Measurements from ENCODE around the gene EEF1G.
A peak's percentile ranks its signal among the peaks of the same experiment; 100 is the strongest.
"Not testable (repeated sequence)": the region's sequence is repeated elsewhere in the genome, so short reads cannot be mapped to it uniquely, and the experiment has no call there.

Gene EEF1G

DNA sequence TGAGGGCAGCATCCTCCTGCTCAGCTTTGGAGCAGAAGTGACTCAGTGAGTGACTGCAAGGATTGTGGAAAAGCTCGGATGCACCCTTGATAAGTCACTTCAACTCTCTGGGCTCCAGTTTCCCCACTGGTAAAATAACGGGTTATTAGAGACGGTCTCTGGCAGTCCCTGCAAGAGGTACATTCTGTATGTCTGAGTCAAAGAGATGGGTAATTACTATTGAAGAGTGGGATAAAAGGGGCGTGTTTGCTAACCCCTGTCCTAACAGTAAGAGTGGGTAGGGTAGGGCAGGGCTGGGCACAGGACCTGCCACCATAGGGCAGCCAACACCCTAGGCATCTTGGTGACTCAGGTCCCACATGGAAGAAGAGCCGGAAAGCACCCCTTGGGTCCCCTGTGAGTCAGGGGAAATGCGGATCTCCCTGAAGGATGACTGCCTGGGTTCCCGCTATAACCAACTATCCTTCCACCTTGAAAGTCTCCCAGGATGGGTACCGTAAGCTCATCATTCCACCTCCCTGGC is 19.8 kb downstream of the EEF1G start:
- no peak for DNase-seq
- Histone ChIP-seq H3K9ac (ENCODE audit: low read length) (no peak overlapping the region), H3K9me3 (replicated peaks; ENCODE audit: insufficient read depth, low read length) (no peaks in the 10 kb centered on the region), H3F3A (ENCODE audit: insufficient read depth, low read length) (peaks cover 55% of the 10 kb centered on the region), H2AFZ (ENCODE audit: low read length) (no peak overlapping the region), H3K4me1 (ENCODE audit: low read length) (peaks cover 66% of the 10 kb centered on the region), H3K27me3 (replicated peaks; ENCODE audit: insufficient read depth, low read length) (no peaks in the 10 kb centered on the region), H3K27ac (ENCODE audit: low read length) (no peak overlapping the region), H4K20me1 (ENCODE audit: insufficient read depth, low read length) (no peaks in the 10 kb centered on the region), H3K4me3 (ENCODE audit: low read length) (no peak overlapping the region), H3K9me2 (replicated peaks; ENCODE audit: insufficient read depth, low read length) (no peaks in the 10 kb centered on the region), H3K79me2 (ENCODE audit: low read length) (peaks cover 4% of the 10 kb centered on the region), H3K4me2 (ENCODE audit: low read depth, low read length) (no peak overlapping the region), H3K36me3 (replicated peaks; ENCODE audit: insufficient read depth, low read length) (no peaks in the 10 kb centered on the region)
- no peak for TF ChIP-seq EZH2 (optimal IDR thresholded peaks at IDR 0.05; ENCODE audit: low read depth, low read length)
- TF ChIP-seq, protein P1, sequence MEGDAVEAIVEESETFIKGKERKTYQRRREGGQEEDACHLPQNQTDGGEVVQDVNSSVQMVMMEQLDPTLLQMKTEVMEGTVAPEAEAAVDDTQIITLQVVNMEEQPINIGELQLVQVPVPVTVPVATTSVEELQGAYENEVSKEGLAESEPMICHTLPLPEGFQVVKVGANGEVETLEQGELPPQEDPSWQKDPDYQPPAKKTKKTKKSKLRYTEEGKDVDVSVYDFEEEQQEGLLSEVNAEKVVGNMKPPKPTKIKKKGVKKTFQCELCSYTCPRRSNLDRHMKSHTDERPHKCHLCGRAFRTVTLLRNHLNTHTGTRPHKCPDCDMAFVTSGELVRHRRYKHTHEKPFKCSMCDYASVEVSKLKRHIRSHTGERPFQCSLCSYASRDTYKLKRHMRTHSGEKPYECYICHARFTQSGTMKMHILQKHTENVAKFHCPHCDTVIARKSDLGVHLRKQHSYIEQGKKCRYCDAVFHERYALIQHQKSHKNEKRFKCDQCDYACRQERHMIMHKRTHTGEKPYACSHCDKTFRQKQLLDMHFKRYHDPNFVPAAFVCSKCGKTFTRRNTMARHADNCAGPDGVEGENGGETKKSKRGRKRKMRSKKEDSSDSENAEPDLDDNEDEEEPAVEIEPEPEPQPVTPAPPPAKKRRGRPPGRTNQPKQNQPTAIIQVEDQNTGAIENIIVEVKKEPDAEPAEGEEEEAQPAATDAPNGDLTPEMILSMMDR (IDR thresholded peaks at IDR 0.05; ENCODE audit: low read length) = no peak
- TF ChIP-seq EZH2phosphoT487 (IDR thresholded peaks at IDR 0.05; ENCODE audit: low read length) = no peak

DNA sequence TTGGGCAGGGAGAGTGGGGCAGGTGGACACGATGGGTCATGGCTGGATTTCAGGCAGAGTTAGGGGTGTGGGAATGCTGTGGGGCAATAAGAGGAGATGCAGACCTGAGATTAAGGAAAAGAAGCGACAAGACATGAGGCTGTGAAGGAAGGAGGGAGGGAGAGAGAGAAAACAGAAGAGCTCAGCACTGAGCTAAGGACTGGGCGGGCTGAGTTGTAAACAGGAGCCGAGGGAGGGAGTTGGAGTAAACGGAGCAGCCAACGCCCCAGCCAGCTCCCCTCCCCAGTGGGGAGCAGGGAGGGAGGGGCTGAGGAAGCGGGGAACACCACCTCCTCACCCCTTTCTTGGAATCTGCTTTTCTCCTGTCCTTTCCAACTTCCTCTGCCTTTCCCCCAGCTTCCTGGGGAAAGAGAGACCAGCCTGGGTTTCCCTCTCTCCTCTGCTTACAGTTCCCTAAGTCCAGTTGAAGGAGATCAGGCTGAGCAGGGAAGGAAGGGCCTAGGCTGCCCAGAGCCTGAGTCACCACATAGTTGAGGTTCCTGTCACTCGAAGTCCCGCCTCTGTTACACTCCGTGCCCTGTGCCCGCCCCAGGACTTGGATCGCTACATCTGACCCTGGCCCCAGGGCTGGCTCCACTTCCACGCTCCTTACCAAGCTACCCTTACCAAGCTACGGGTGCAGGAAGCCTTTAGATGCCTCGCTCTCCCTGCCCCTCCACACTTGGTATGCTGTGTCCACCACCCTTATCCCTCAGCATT is 20.4 kb downstream of the EEF1G start:
- no peak overlapping the region for H2AFZ ChIP-seq (ENCODE audit: low read length)
- no peaks in the 10 kb centered on the region for H4K20me1 ChIP-seq (ENCODE audit: insufficient read depth, low read length)
- H3K9me2 ChIP-seq (replicated peaks; ENCODE audit: insufficient read depth, low read length) = no peaks in the 10 kb centered on the region
- no peaks in the 10 kb centered on the region for H3K79me2 ChIP-seq (ENCODE audit: low read length)
- no peaks in the 10 kb centered on the region for H3K36me3 ChIP-seq (replicated peaks; ENCODE audit: insufficient read depth, low read length)
- peaks cover 5% of the 10 kb centered on the region; the same call in 1 of the 2 replicates for H3K27me3 ChIP-seq (replicated peaks; ENCODE audit: insufficient read depth, low read length)
- no peak overlapping the region for H3K9ac ChIP-seq (ENCODE audit: low read length)
- DNase-seq = no peak
- H3K4me1 ChIP-seq (ENCODE audit: low read length) = peaks cover 60% of the 10 kb centered on the region
- H3K27ac ChIP-seq (ENCODE audit: low read length) = peak overlapping the region; percentile 83; the same call in 1 of the 2 replicates
- H3K4me2 ChIP-seq (ENCODE audit: low read depth, low read length) = no peak overlapping the region
- TF ChIP-seq, protein P1 (IDR thresholded peaks at IDR 0.05; ENCODE audit: low read length) = no peak
- TF ChIP-seq EZH2phosphoT487 (IDR thresholded peaks at IDR 0.05; ENCODE audit: low read length) (no peak), EZH2 (optimal IDR thresholded peaks at IDR 0.05; ENCODE audit: low read depth, low read length) (no peak)
- H3K4me3 ChIP-seq (ENCODE audit: low read length) = no peak overlapping the region
- H3F3A ChIP-seq (ENCODE audit: insufficient read depth, low read length) = peaks cover 49% of the 10 kb centered on the region
- no peaks in the 10 kb centered on the region for H3K9me3 ChIP-seq (replicated peaks; ENCODE audit: insufficient read depth, low read length)

DNA sequence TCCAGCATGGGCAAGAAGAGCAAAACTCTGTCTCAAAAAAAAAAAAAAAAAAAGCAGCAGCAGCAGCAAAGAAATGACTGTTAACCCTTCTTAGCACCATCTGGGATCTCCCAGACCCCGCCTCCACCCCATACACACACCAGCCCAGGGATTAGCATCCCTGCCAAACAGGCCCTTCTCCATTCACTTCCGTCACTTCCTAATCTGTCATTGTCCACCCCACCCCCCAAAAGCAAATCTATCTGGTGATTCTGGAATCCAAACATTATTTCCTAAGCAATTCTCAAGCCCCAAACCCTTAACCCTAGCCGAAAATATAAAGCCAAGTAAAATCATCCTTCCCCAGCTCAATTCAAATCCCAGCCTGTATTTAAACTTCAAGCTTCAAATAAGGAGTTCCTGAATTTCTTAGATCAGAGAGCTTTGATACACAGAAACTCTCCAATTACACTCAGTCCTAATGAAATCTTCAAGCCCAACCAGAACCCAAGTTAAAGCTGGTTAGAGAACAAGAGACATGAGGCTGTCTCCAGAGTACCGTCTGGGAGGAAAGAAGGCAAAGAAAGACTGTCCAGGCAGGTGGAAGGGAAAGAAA is 21.1 kb downstream of the EEF1G start:
- H3K27me3 ChIP-seq (replicated peaks; ENCODE audit: insufficient read depth, low read length) = peaks cover 12% of the 10 kb centered on the region; the same call in 1 of the 2 replicates
- no peaks in the 10 kb centered on the region for H3K36me3 ChIP-seq (replicated peaks; ENCODE audit: insufficient read depth, low read length)
- peak overlapping the region; percentile 52; the same call in 1 of the 2 replicates for H3K9ac ChIP-seq (ENCODE audit: low read length)
- no peak overlapping the region for H3K4me3 ChIP-seq (ENCODE audit: low read length)
- TF ChIP-seq EZH2phosphoT487 (IDR thresholded peaks at IDR 0.05; ENCODE audit: low read length) = no peak
- TF ChIP-seq, protein P1 (IDR thresholded peaks at IDR 0.05; ENCODE audit: low read length) = no peak
- no peak for TF ChIP-seq EZH2 (optimal IDR thresholded peaks at IDR 0.05; ENCODE audit: low read depth, low read length)
- H3K79me2 ChIP-seq (ENCODE audit: low read length) = no peaks in the 10 kb centered on the region
- H4K20me1 ChIP-seq (ENCODE audit: insufficient read depth, low read length) = no peaks in the 10 kb centered on the region
- no peaks in the 10 kb centered on the region for H3K9me2 ChIP-seq (replicated peaks; ENCODE audit: insufficient read depth, low read length)
- H2AFZ ChIP-seq (ENCODE audit: low read length) = no peak overlapping the region
- peaks cover 53% of the 10 kb centered on the region for H3K4me1 ChIP-seq (ENCODE audit: low read length)
- H3K4me2 ChIP-seq (ENCODE audit: low read depth, low read length) = no peak overlapping the region
- H3F3A ChIP-seq (ENCODE audit: insufficient read depth, low read length) = peaks cover 42% of the 10 kb centered on the region
- peak overlapping the region; percentile 83; the same call in 1 of the 2 replicates for H3K27ac ChIP-seq (ENCODE audit: low read length)
- DNase-seq = no peak
- H3K9me3 ChIP-seq (replicated peaks; ENCODE audit: insufficient read depth, low read length) = no peaks in the 10 kb centered on the region

DNA sequence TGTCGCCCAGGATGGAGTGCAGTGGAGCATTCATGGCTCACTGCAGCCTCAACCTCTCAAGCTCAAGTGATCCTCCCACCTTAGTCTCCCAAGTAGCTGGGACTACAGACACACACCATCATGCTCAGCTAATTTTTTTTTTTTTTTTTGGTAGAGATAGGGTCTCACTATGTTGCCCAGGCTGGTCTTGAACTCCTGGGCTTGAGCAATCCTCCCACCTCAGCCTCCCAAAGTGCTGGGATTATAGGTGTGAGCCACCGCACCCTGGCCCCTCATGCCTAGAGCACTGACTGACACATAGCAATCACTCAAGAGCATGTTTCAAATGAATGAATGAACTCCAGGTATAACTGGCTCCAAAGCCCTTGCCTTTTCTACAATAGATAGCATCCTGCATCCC is 23.2 kb downstream of the EEF1G start:
- H3K9ac ChIP-seq (ENCODE audit: low read length); H4K20me1 ChIP-seq (ENCODE audit: insufficient read depth, low read length); H3K4me2 ChIP-seq (ENCODE audit: low read depth, low read length); H3K36me3 ChIP-seq (replicated peaks; ENCODE audit: insufficient read depth, low read length); H3K9me3 ChIP-seq (replicated peaks; ENCODE audit: insufficient read depth, low read length); H2AFZ ChIP-seq (ENCODE audit: low read length); DNase-seq; H3K79me2 ChIP-seq (ENCODE audit: low read length); H3K27ac ChIP-seq (ENCODE audit: low read length); H3K4me3 ChIP-seq (ENCODE audit: low read length); H3K9me2 ChIP-seq (replicated peaks; ENCODE audit: insufficient read depth, low read length): not testable (repeated sequence)
- Histone ChIP-seq H3K4me1 (ENCODE audit: low read length) (peaks cover 37% of the 10 kb centered on the region), H3K27me3 (replicated peaks; ENCODE audit: insufficient read depth, low read length) (peaks cover 30% of the 10 kb centered on the region), H3F3A (ENCODE audit: insufficient read depth, low read length) (peaks cover 21% of the 10 kb centered on the region)
